ENCODE data around the gene STC2. TPM values are rescaled to one million over a fixed set of nuclear protein-coding genes. Genes with fewer than 3 reads are reported as not detected.

The STC2 gene
- total and polyA plus RNA-seq, 10 of the 15 experiments (the other 5 are each of a cell fraction or from before 2014, with no cell fraction given), result 0.05 to 4.8 (median 2.0) TPM

DNA sequence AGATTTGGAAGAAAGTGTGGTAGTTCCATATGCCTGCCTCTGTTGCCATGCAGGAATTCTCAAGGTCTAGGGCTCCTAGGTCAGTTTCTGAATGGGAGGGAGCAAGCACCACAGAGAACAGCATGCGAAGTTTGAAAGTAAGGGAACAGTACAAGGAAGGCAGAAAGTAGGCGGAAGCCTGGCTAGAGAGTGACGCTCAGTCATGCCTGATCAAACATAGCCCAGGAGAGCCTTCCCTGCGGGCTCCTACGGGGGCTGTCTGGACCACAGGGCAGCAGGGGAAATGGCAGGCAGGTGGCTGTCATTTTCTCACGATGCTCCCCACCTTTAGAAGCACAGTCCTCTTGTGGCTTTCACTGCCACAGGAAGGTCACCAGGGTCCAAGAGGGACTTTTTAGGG, 12.8 kb upstream of the STC2 start:
- H3K27ac ChIP-seq (ENCODE audit: control insufficient read depth, insufficient read depth), result no peak overlapping the region
- in situ Hi-C loops (cut with MboI) (no loop called here), intact Hi-C loops (cut with micrococcal nuclease; ENCODE audit: unreplicated experiment) (no loop called here)
- no peak overlapping the region for H2AFZ ChIP-seq (ENCODE audit: control insufficient read depth, low read depth, low read length)
- ATAC-seq (no peak; the same call in 2 of the 3 replicates), DNase-seq (ENCODE audit: low read depth, low spot score) (no peak), FAIRE-seq (no peak)
- no peak overlapping the region for H3K4me3 ChIP-seq
- no peak overlapping the region for H3K9ac ChIP-seq (ENCODE audit: control insufficient read depth, insufficient read depth, low read length)
- no peaks in the 10 kb centered on the region for H3K36me3 ChIP-seq (ENCODE audit: control insufficient read depth in 2 of 2, insufficient read depth in 2 of 2, low read length in 1 of 2)
- POLR2A ChIA-PET, result no interaction called here
- BruUV-seq (replicated peaks), result no TSS peak
- no peaks in the 10 kb centered on the region; a peak in 1 of 4 replicates for H3K27me3 ChIP-seq (replicated peaks in 1 of 2; ENCODE audit: control insufficient read depth in 2 of 2, insufficient read depth in 2 of 2, low read length in 1 of 2)
- no peak overlapping the region for H3K4me2 ChIP-seq (ENCODE audit: control insufficient read depth, insufficient read depth)
- SMC1A ChIA-PET (ENCODE audit: uncharacterized antibody, unreplicated experiment), result no interaction called here
- H3K4me1 ChIP-seq (ENCODE audit: control insufficient read depth, insufficient read depth, low read length), result no peaks in the 10 kb centered on the region
- H3K9me3 ChIP-seq (replicated peaks; ENCODE audit: control insufficient read depth, insufficient read depth, low read length), result no peaks in the 10 kb centered on the region; the same call in 2 of the 3 replicates
- WGBS (ENCODE audit: insufficient coverage, insufficient replicate concordance, low lambda C conversion rate, missing lambda C conversion rate), result 56% methylated on average over 6 of the region's 6 CpGs
- no peaks in the 10 kb centered on the region for H4K20me1 ChIP-seq (ENCODE audit: control insufficient read depth, insufficient read depth)
- no peak for TF ChIP-seq SMAD5 (IDR thresholded peaks at IDR 0.05; ENCODE audit: low read depth)
- TF ChIP-seq EZH2 (IDR thresholded peaks at IDR 0.05; ENCODE audit: borderline replicate concordance, control insufficient read depth, low read depth, low read length), result no peak
- no peak for TF ChIP-seq BCL11A (IDR thresholded peaks at IDR 0.05; ENCODE audit: low read depth, low read length)
- TF ChIP-seq RB1 (IDR thresholded peaks at IDR 0.05; ENCODE audit: borderline replicate concordance), result no peak
- TF ChIP-seq ZNF274 (IDR thresholded peaks at IDR 0.05; ENCODE audit: insufficient read depth, insufficient read length), result no peak
- no peak for TF ChIP-seq BRCA1 (IDR thresholded peaks at IDR 0.05; ENCODE audit: low read depth, low read length)
- TF ChIP-seq FOXM1 (IDR thresholded peaks at IDR 0.05; ENCODE audit: low read depth, low read length), result no peak
- TF ChIP-seq, protein P1, sequence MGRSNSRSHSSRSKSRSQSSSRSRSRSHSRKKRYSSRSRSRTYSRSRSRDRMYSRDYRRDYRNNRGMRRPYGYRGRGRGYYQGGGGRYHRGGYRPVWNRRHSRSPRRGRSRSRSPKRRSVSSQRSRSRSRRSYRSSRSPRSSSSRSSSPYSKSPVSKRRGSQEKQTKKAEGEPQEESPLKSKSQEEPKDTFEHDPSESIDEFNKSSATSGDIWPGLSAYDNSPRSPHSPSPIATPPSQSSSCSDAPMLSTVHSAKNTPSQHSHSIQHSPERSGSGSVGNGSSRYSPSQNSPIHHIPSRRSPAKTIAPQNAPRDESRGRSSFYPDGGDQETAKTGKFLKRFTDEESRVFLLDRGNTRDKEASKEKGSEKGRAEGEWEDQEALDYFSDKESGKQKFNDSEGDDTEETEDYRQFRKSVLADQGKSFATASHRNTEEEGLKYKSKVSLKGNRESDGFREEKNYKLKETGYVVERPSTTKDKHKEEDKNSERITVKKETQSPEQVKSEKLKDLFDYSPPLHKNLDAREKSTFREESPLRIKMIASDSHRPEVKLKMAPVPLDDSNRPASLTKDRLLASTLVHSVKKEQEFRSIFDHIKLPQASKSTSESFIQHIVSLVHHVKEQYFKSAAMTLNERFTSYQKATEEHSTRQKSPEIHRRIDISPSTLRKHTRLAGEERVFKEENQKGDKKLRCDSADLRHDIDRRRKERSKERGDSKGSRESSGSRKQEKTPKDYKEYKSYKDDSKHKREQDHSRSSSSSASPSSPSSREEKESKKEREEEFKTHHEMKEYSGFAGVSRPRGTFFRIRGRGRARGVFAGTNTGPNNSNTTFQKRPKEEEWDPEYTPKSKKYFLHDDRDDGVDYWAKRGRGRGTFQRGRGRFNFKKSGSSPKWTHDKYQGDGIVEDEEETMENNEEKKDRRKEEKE (IDR thresholded peaks at IDR 0.05), result no peak
- no peak for TF ChIP-seq ZBED1 (IDR thresholded peaks at IDR 0.05; ENCODE audit: borderline replicate concordance)
- TF ChIP-seq NFIC (IDR thresholded peaks at IDR 0.05; ENCODE audit: low read depth, low read length), result no peak
- no peak for TF ChIP-seq MTA2 (IDR thresholded peaks at IDR 0.05; ENCODE audit: low read depth)
- no peak for TF ChIP-seq RUNX3 (IDR thresholded peaks at IDR 0.05; ENCODE audit: low read length)
- TF ChIP-seq BHLHE40 (IDR thresholded peaks at IDR 0.05; ENCODE audit: borderline replicate concordance in 1 of 2, low read depth in 2 of 2, low read length in 1 of 2), result no peak
- TF ChIP-seq KLF5 (IDR thresholded peaks at IDR 0.05; ENCODE audit: partially characterized antibody), result no peak
- TF ChIP-seq RAD21 (IDR thresholded peaks at IDR 0.05; ENCODE audit: insufficient read depth, low read depth, low read length), result no peak
- TF ChIP-seq MTA3 (IDR thresholded peaks at IDR 0.05; ENCODE audit: borderline replicate concordance, low read length), result no peak
- H3K79me2 ChIP-seq (ENCODE audit: control insufficient read depth, insufficient read depth, low read length), result no peaks in the 10 kb centered on the region
- CTCF ChIA-PET, result no interaction called here
- RAD21 ChIA-PET (ENCODE audit: unreplicated experiment), result no interaction called here

All from GM12878 (cell line).